HCT116 (cell line): ENCODE measurements around the gene LGMN. TPM values are rescaled to one million over a fixed set of nuclear protein-coding genes. Genes with fewer than 3 reads are reported as not detected.
A peak's percentile ranks its signal among the peaks of the same experiment; 100 is the strongest.

Source experiments
- ATAC-seq: fragments of 200-7000 bp; cut with Tn5 transposase; 2 replicates; pipeline ENCODE4 v1.9.1; 2020; ENCODE audit warnings: mild to moderate bottlenecking, moderate library complexity
- BruUV-seq: library from RNA; stranded (reverse); fragments of 400-500 nt; replicated peaks from 2 replicates; lab custom pipeline; 2021; lab: Mats Ljungman, UMichigan
- CTCF ChIA-PET: fragments of 300-600 bp; sonication (Branson Sonifier 250); formaldehyde crosslinking; loops from one replicate; lab custom pipeline; 2021; ENCODE audit warnings: antibody characterized with exemption; lab: Charles Lee
- POLR2A ChIA-PET: fragments of 300-600, 350-600 bp; sonication (Branson Sonifier 250); formaldehyde crosslinking; loops from one replicate; lab custom pipeline; 2021; ENCODE audit warnings: antibody characterized with exemption; lab: Charles Lee
- RAD21 ChIA-PET, 2 experiments: fragments of 300-600 bp; sonication (Branson Sonifier 250); formaldehyde crosslinking; loops; one replicate each; lab custom pipeline; 2023; ENCODE audit warnings: low total read pairs in 2 of 2; ENCODE audit not compliant: uncharacterized antibody in 2 of 2, unreplicated experiment in 2 of 2, low non-redundant PET in 1 of 2; lab: Charles Lee
- DNase-seq: peaks from one replicate; pipeline ENCODE4 v3.0.0-alpha.2; 2010; ENCODE audit warnings: low read depth, low spot score
- H2AFZ ChIP-seq: fragments of 200-600 bp; shearing (Covaris generic), sonication (generic); 2 replicates; pipeline ENCODE4 v1.6.1; 2017; ENCODE audit warnings: low read depth, mixed run types, mixed read lengths, antibody characterized with exemption, low read length; ENCODE audit not compliant: poor library complexity, severe bottlenecking
- H3K27ac ChIP-seq: 2 replicates; pipeline ENCODE4 v1.5.1; 2012; ENCODE audit warnings: low read depth, low read length
- H3K27me3 ChIP-seq: fragments of 200-600 bp; sonication (generic); 2 replicates; pipeline ENCODE4 v1.6.1; 2016; ENCODE audit warnings: mixed run types, low read length, mixed read lengths; ENCODE audit not compliant: insufficient read depth
- H3K36me3 ChIP-seq, 2 experiments: fragments of 200-500 bp in 1 of 2; fragments of 200-600 bp in 1 of 2; sonication (Bioruptor generic) in 1 of 2; sonication (generic) in 1 of 2; 2 replicates each; pipeline versions ENCODE4 v1.5.1 to v1.6.1; 2014 to 2016; ENCODE audit warnings: low read length in 2 of 2, inconsistent platforms in 1 of 2, mixed read lengths in 1 of 2, mixed run types in 1 of 2; ENCODE audit not compliant: insufficient read depth in 2 of 2, control insufficient read depth in 1 of 2
- H3K4me1 ChIP-seq, 2 experiments: fragments of 200-600 bp in 1 of 2; sonication (generic) in 1 of 2; 2 replicates each; pipeline versions ENCODE4 v1.5.1 to v1.6.1; 2012 to 2017; ENCODE audit warnings: low read length in 2 of 2, inconsistent platforms in 1 of 2, mild to moderate bottlenecking in 1 of 2, mixed read lengths in 1 of 2, mixed run types in 1 of 2, moderate library complexity in 1 of 2; ENCODE audit not compliant: insufficient read depth in 2 of 2, control insufficient read depth in 1 of 2
- H3K4me2 ChIP-seq: fragments of 200-600 bp; sonication (generic); 2 replicates; pipeline ENCODE4 v1.6.1; 2017; ENCODE audit warnings: mixed run types, low read length, mixed read lengths
- H3K4me3 ChIP-seq, 2 experiments: fragments of 200-600 bp in 1 of 2; sonication (generic) in 1 of 2; replicated peaks in 1 of 2; 2 replicates each; pipeline ENCODE4 v1.5.1; 2011 to 2016; ENCODE audit warnings: low read length in 2 of 2, control low read depth in 1 of 2, low read depth in 1 of 2, mild to moderate bottlenecking in 1 of 2, mixed read lengths in 1 of 2, mixed run types in 1 of 2
- H3K79me2 ChIP-seq: fragments of 200-600 bp; sonication (generic); 2 replicates; pipeline ENCODE4 v1.6.1; 2017; ENCODE audit warnings: mild to moderate bottlenecking, mixed run types, low read length, moderate library complexity, mixed read lengths; ENCODE audit not compliant: insufficient read depth
- H3K9ac ChIP-seq: fragments of 200-600 bp; sonication (generic); 2 replicates; pipeline ENCODE4 v1.6.1; 2016; ENCODE audit warnings: low read length, mixed read lengths
- H3K9me2 ChIP-seq: fragments of 200-600 bp; sonication (generic), shearing (Covaris generic); 2 replicates; pipeline ENCODE4 v1.6.1; 2017; ENCODE audit warnings: mixed run types, mild to moderate bottlenecking, moderate library complexity; ENCODE audit not compliant: insufficient read depth
- H3K9me3 ChIP-seq, 2 experiments: fragments of 200-500 bp in 1 of 2; fragments of 200-600 bp in 1 of 2; sonication (Bioruptor generic) in 1 of 2; sonication (generic) in 1 of 2; 2 replicates each; pipeline ENCODE4 v1.6.1; 2014 to 2017; ENCODE audit warnings: low read length in 2 of 2, mixed read lengths in 2 of 2, inconsistent platforms in 1 of 2, low read depth in 1 of 2, mild to moderate bottlenecking in 1 of 2, mixed run types in 1 of 2, moderate library complexity in 1 of 2; ENCODE audit not compliant: control insufficient read depth in 1 of 2, insufficient read depth in 1 of 2
- H4K20me1 ChIP-seq: fragments of 200-600 bp; sonication (generic), shearing (Covaris generic); 2 replicates; pipeline ENCODE4 v1.6.1; 2017; ENCODE audit warnings: mixed run types, mild to moderate bottlenecking, moderate library complexity; ENCODE audit not compliant: insufficient read depth
- ATF3 ChIP-seq: IDR thresholded peaks from 2 replicates; pipeline ENCODE4 v1.6.1; 2012
- CBX3 ChIP-seq: IDR thresholded peaks from 2 replicates; pipeline ENCODE4 v1.6.1; 2012; ENCODE audit warnings: low read depth
- CEBPB ChIP-seq: IDR thresholded peaks from 2 replicates; pipeline ENCODE4 v1.6.1; 2012; ENCODE audit warnings: low read depth
- EGR1 ChIP-seq: IDR thresholded peaks from 2 replicates; pipeline ENCODE4 v1.6.1; 2012; ENCODE audit warnings: low read depth
- ELF1 ChIP-seq: IDR thresholded peaks from 2 replicates; pipeline ENCODE4 v1.6.1; 2012; ENCODE audit warnings: low read depth, borderline replicate concordance
- EZH2 ChIP-seq: fragments of 200-600 bp; sonication (generic); IDR thresholded peaks from 2 replicates; pipeline ENCODE4 v1.6.1; 2017; ENCODE audit warnings: antibody characterized with exemption, mixed run types
- EZH2phosphoT487 ChIP-seq: fragments of 200-600 bp; IDR thresholded peaks from 2 replicates; pipeline ENCODE4 v1.6.1; 2018; ENCODE audit warnings: antibody characterized with exemption, borderline replicate concordance
- FOSL1 ChIP-seq: IDR thresholded peaks from 2 replicates; pipeline ENCODE4 v1.6.1; 2012; ENCODE audit warnings: low read depth
- JUND ChIP-seq: IDR thresholded peaks from 2 replicates; pipeline ENCODE4 v1.6.1; 2012
- MAX ChIP-seq: IDR thresholded peaks from 2 replicates; pipeline ENCODE4 v1.6.1; 2012
- POLR2A ChIP-seq: IDR thresholded peaks from 2 replicates; pipeline ENCODE4 v1.7.0; 2011; ENCODE audit warnings: borderline replicate concordance; ENCODE audit not compliant: insufficient read depth, insufficient read length; ENCODE audit errors: extremely low read depth
- POLR2AphosphoS5 ChIP-seq: IDR thresholded peaks from 2 replicates; pipeline ENCODE4 v1.6.1; 2011; ENCODE audit warnings: mild to moderate bottlenecking, low read depth, low read length, moderate library complexity
- RAD21 ChIP-seq: IDR thresholded peaks from 2 replicates; pipeline ENCODE4 v1.6.1; 2012; ENCODE audit warnings: low read depth, mild to moderate bottlenecking
- REST ChIP-seq: IDR thresholded peaks from 2 replicates; pipeline ENCODE4 v1.6.1; 2012; ENCODE audit warnings: low read depth
- SIN3A ChIP-seq: IDR thresholded peaks from 2 replicates; pipeline ENCODE4 v1.6.1; 2012; ENCODE audit warnings: low read depth
- SP1 ChIP-seq: IDR thresholded peaks from 2 replicates; pipeline ENCODE4 v1.6.1; 2012; ENCODE audit warnings: low read depth
- SRF ChIP-seq: IDR thresholded peaks from 2 replicates; pipeline ENCODE4 v1.6.1; 2012; ENCODE audit warnings: low read depth
- TCF7L2 ChIP-seq: IDR thresholded peaks from 2 replicates; pipeline ENCODE4 v1.7.0; 2011; ENCODE audit warnings: borderline replicate concordance, inconsistent platforms; ENCODE audit not compliant: insufficient read depth, insufficient read length; ENCODE audit errors: extremely low read depth
- ZBTB33 ChIP-seq: IDR thresholded peaks from 2 replicates; pipeline ENCODE4 v1.6.1; 2011; ENCODE audit warnings: mild to moderate bottlenecking, low read length, moderate library complexity; ENCODE audit not compliant: insufficient replicate concordance; ENCODE audit errors: extremely low read depth
- ZFX ChIP-seq: fragments of 450-650 bp; IDR thresholded peaks from 2 replicates; pipeline ENCODE4 v1.6.1; 2017
- ZNF274 ChIP-seq: fragments of 200-500 bp; sonication (Bioruptor generic); IDR thresholded peaks from 2 replicates; pipeline ENCODE4 v1.6.1; 2014; ENCODE audit warnings: mild to moderate bottlenecking, low read depth, low read length, inconsistent platforms
- intact Hi-C: fragments of 100-400 bp; cut with micrococcal nuclease; formaldehyde crosslinking; loops from 2 replicates; pipeline ENCODE4 v1.10.0; 2022
- total RNA-seq: library from RNA; stranded (reverse); gene quantifications from one replicate; pipeline ENCODE4 v1.2.1, GENCODE V29; 2021; ENCODE audit not compliant: unreplicated experiment

LGMN gene
- total RNA-seq, 1 experiment from 2014 or later = 44.9 TPM

- DNase-seq (peak; percentile 92), ATAC-seq (peak; percentile 96)
- peak within 1 kb of the TSS; percentile 91 for H3K9ac ChIP-seq
- POLR2A ChIA-PET = interaction anchor here (0.8 kb wide), 1 partner anchor 14 kb away, joined by 3 read pairs; no protein-coding TSS in a partner anchor
- no peaks in the 10 kb centered on the region for H3K9me2 ChIP-seq
- no TSS peak for BruUV-seq
- peaks cover 4 to 19% of the 10 kb centered on the region in 2 experiments; a peak in 2 of 4 replicates for H3K9me3 ChIP-seq
- peak within 1 kb of the TSS; percentile 94 for H3K4me2 ChIP-seq
- peak within 1 kb of the TSS; percentile 78 for H3K27ac ChIP-seq
- peak within 1 kb of the TSS; percentile 98 for H2AFZ ChIP-seq
- intact Hi-C loops = no loop called here
- RAD21 ChIA-PET = no interaction called here
- H3K36me3 ChIP-seq = peaks cover 11 to 16% of the 10 kb centered on the region in 2 experiments; a peak in 3 of 4 replicates
- CTCF ChIA-PET = no interaction called here
- peaks cover 27% of the 10 kb centered on the region for H3K79me2 ChIP-seq
- H3K27me3 ChIP-seq = no peaks in the 10 kb centered on the region
- peak within 1 kb of the TSS; percentile 86 to 99 for H3K4me3 ChIP-seq
- H4K20me1 ChIP-seq = no peaks in the 10 kb centered on the region
- peaks cover 5 to 18% of the 10 kb centered on the region in 2 experiments; a peak in 3 of 4 replicates for H3K4me1 ChIP-seq
- no peak for TF ChIP-seq ZBTB33
- peak; percentile 78 for TF ChIP-seq SRF
- peak; percentile 94 for TF ChIP-seq SP1
- TF ChIP-seq POLR2AphosphoS5 = peak; percentile 88
- peak; percentile 80 for TF ChIP-seq TCF7L2
- no peak for TF ChIP-seq FOSL1
- TF ChIP-seq REST = no peak
- TF ChIP-seq ZNF274 = no peak
- TF ChIP-seq JUND = no peak
- TF ChIP-seq CEBPB = peak; percentile 73; the same call in 1 of the 2 replicates
- no peak for TF ChIP-seq EZH2phosphoT487
- TF ChIP-seq POLR2A = no peak
- no peak for TF ChIP-seq RAD21
- TF ChIP-seq EGR1 = no peak
- peak; percentile 67 for TF ChIP-seq SIN3A
- peak; percentile 100 for TF ChIP-seq MAX
- TF ChIP-seq ELF1 = peak; percentile 90
- no peak for TF ChIP-seq EZH2
- no peak for TF ChIP-seq ATF3
- peak; percentile 99 for TF ChIP-seq CBX3
- peak; percentile 81; the same call in 1 of the 2 replicates for TF ChIP-seq ZFX
Observed at GRCh38 chr14:92793709-92794546, 45.5 kb upstream of the LGMN start, which contains the start of gene GOLGA5. GOLGA5 (plus strand) TSS chr14:92794305; CDS start chr14:92797438, 3,133 bp downstream.
